Spinal cord (tissue), 10 donors: ENCODE results near the gene SLC40A1. TPM values are rescaled to one million over a fixed set of nuclear protein-coding genes. Genes with fewer than 3 reads are reported as not detected.
A peak's percentile ranks its signal among the peaks of the same experiment; 100 is the strongest.

Experiments
- DNase-seq, 6 donors: peaks; one replicate each; pipeline versions ENCODE4 v3.0.0 to v3.0.0-alpha.2; 2013 to 2015; ENCODE audit warnings: low spot score in 6 of 6, low read depth in 4 of 6
- H3K27ac ChIP-seq: one replicate; pipeline ENCODE4 v1.5.1; 2013; ENCODE audit warnings: low read depth, low read length, control low read depth
- H3K27me3 ChIP-seq: one replicate; pipeline ENCODE4 v1.6.1; 2013; ENCODE audit warnings: low read length; ENCODE audit not compliant: control insufficient read depth, insufficient read depth
- H3K36me3 ChIP-seq: one replicate; pipeline ENCODE4 v1.6.1; 2013; ENCODE audit warnings: low read length; ENCODE audit not compliant: control insufficient read depth, insufficient read depth
- H3K4me1 ChIP-seq: one replicate; pipeline ENCODE4 v1.6.1; 2013; ENCODE audit warnings: low read length; ENCODE audit not compliant: control insufficient read depth, insufficient read depth
- H3K4me3 ChIP-seq: one replicate; pipeline ENCODE4 v1.5.1; 2013; ENCODE audit warnings: low read depth, low read length, control low read depth
- H3K9me3 ChIP-seq: one replicate; pipeline ENCODE4 v1.6.1; 2013; ENCODE audit warnings: low read length; ENCODE audit not compliant: control insufficient read depth, insufficient read depth
- WGBS: methylation state at CpG from one replicate; pipeline ENCODE4 v1.1.5; 2013; ENCODE audit warnings: missing lambda C conversion rate; ENCODE audit not compliant: insufficient coverage; 5-methylcytosine and 5-hydroxymethylcytosine counted together
- polyA plus RNA-seq, 2 donors: library from polyadenylated mRNA; unstranded; fragments of 120-200 nt; gene quantifications; one replicate each; pipeline ENCODE4 v1.2.1, GENCODE V29; 2013; ENCODE audit not compliant: insufficient read length in 2 of 2
- total RNA-seq, 2 donors: library from RNA; depleted of rRNA in 1 of 2; stranded (reverse); fragments of 120-200 nt in 1 of 2; fragments of >200 nt in 1 of 2; gene quantifications; one replicate each; pipeline versions ENCODE4 v1.2.3 to v1.2.4, GENCODE V29; 2013 to 2014
- donor health status: healthy.

SLC40A1 gene
- total and polyA plus RNA-seq, 4 donors, result 25.7 to 156 (median 41.9) TPM

DNA sequence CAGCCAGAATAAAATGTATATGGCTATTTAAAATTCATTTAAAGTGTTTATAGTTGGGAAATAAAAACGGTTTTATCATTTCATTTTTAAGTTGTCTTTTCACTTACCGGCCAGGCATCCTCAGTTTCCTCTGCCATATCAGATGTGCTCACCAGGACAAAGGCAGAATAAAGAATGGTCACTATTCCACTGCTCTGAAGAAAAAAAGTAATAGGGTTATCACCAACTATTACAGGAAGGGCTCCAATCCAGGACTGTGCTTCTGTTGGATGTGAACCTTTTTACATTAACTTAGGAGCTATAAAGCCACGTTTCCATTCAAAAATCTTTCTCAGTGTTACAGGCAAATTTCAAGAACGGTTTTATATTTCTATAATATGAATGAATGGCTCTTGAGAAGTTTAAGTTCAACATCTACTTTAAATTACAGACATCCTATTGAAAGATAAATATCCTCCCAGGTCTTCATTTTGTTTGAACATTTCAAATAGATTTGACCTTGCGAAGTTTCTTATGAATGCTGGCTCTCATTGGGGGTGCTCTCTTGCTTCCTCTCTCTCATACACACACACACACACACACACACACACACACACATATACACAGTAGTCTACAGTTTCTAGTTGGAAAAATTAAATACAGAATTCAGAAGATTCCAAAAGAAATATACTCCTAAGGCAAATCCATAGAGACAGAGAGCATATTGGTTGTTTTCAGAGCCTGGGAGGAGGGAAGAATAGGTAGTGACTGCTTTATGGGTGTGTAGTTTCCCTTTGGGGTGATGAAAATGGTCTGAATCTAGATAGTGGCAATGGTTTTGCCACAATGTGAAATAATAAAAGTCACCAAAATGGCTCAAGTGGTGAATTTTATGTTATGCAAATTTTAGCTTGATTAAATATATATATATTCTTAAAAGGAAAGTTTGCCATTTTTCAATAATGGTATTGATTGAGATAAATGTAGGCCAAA, 2.9 kb upstream of the SLC40A1 start:
- Histone ChIP-seq H3K36me3 (no peaks in the 10 kb centered on the region), H3K9me3 (no peaks in the 10 kb centered on the region), H3K27me3 (peaks cover 6% of the 10 kb centered on the region), H3K4me1 (peaks cover 7% of the 10 kb centered on the region), H3K27ac (no peak overlapping the region), H3K4me3 (no peak overlapping the region)
- no CpG with 5 or more reads among the region's 5 CpGs for WGBS
- DNase-seq, result no peak

DNA sequence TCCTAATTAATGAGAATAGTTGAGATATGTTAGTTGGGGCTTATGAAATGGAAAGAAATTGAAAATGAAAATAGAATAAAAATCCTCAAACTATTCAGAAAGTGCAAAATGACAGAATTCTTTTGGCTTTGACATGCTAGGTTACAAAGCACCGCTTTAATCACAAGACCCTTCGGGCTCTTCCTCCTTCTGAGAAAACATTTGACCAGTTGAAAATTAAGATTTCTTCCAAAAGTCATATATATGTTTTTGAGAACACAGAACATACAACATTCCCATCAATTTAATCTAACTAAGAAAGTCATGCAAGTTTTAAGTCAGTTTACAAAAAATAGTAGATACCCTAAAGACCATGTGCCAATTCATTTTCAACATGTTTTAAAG, 2.2 kb upstream of the SLC40A1 start:
- H3K27me3 ChIP-seq, result peaks cover 6% of the 10 kb centered on the region
- H3K27ac ChIP-seq, result no peak overlapping the region
- no peaks in the 10 kb centered on the region for H3K36me3 ChIP-seq
- no peaks in the 10 kb centered on the region for H3K9me3 ChIP-seq
- no CpG with 5 or more reads among the region's 2 CpGs for WGBS
- H3K4me1 ChIP-seq, result peaks cover 7% of the 10 kb centered on the region
- no peak for DNase-seq
- H3K4me3 ChIP-seq, result no peak overlapping the region

DNA sequence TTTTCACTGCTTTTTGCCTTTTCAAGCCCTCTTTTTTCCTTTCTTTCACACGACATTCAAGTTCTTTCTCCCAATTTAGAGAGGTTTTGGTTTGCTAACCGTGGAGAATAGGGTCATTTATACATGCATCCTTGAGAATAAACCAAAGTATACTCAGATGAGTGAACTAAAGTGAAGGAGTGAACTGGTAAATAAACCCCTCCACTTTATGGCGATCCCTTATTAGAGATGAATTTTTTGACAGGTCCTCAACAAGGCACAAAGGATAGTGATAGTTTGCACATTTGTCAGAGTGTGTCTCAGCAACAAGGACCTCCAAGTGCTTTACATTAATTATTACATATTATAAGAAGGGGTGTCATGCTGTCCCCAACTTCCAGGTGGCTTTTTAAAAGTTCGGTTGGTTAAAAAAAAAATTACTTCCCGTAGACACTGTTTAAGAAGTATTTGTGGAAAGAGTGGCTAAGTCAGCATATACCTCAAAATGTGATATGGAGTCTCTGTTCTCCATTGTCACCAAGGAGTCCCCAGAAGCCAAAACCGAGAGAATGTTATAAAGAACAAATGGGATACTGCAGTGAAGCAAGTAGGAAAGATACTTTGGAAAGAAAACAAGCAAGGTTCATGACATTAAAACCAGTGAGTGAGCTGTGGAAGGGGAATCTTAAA, 1.7 kb upstream of the SLC40A1 start:
- H3K9me3 ChIP-seq, result no peaks in the 10 kb centered on the region
- H3K27me3 ChIP-seq, result peaks cover 6% of the 10 kb centered on the region
- no peak for DNase-seq
- H3K4me3 ChIP-seq, result no peak overlapping the region
- 40% methylated on average over 1 of the region's 6 CpGs for WGBS
- H3K27ac ChIP-seq, result no peak overlapping the region
- peaks cover 7% of the 10 kb centered on the region for H3K4me1 ChIP-seq
- H3K36me3 ChIP-seq, result no peaks in the 10 kb centered on the region

- 12% methylated on average over 10 of the region's 22 CpGs for WGBS
- DNase-seq, result peak in 2 of 6 donors; percentile 50 to 71
Observed at GRCh38 chr2:189581354-189582139, 961 bp upstream of the SLC40A1 start.

GRCh38 chr2:189580241-189580651, 340 bp downstream of the SLC40A1 start:
- H3K9me3 ChIP-seq, result no peaks in the 10 kb centered on the region
- peak overlapping the region; percentile 70 for H3K4me3 ChIP-seq
- 1% methylated on average over 11 of the region's 13 CpGs for WGBS
- no peaks in the 10 kb centered on the region for H3K36me3 ChIP-seq
- peaks cover 7% of the 10 kb centered on the region for H3K4me1 ChIP-seq
- H3K27ac ChIP-seq, result peak overlapping the region; percentile 78
- peaks cover 6% of the 10 kb centered on the region for H3K27me3 ChIP-seq
- DNase-seq, result peak in 1 of 6 donors; percentile 31

More at GRCh38 chr2:189581354-189582139, 961 bp upstream of the SLC40A1 start:
- Histone ChIP-seq H3K36me3 (no peaks in the 10 kb centered on the region), H3K27me3 (peaks cover 6% of the 10 kb centered on the region), H3K9me3 (no peaks in the 10 kb centered on the region), H3K4me1 (peaks cover 7% of the 10 kb centered on the region), H3K27ac (no peak overlapping the region), H3K4me3 (peak overlapping the region; percentile 70)

- peaks cover 7% of the 10 kb centered on the region for H3K4me1 ChIP-seq
- H3K27me3 ChIP-seq, result peaks cover 6% of the 10 kb centered on the region
- no peaks in the 10 kb centered on the region for H3K9me3 ChIP-seq
- DNase-seq, result no peak
- H3K4me3 ChIP-seq, result peak overlapping the region; percentile 70
- no CpG with 5 or more reads among the region's 11 CpGs for WGBS
- H3K36me3 ChIP-seq, result no peaks in the 10 kb centered on the region
- no peak overlapping the region for H3K27ac ChIP-seq
Observed at GRCh38 chr2:189579585-189580186, 900 bp downstream of the SLC40A1 start.

GRCh38 chr2:189578272-189578950, 2.2 kb downstream of the SLC40A1 start:
- Histone ChIP-seq H3K27ac (no peak overlapping the region), H3K36me3 (no peaks in the 10 kb centered on the region), H3K27me3 (peaks cover 6% of the 10 kb centered on the region), H3K9me3 (no peaks in the 10 kb centered on the region), H3K4me3 (no peak overlapping the region), H3K4me1 (peaks cover 7% of the 10 kb centered on the region)
- WGBS, result 86% methylated on average over 1 of the region's 1 CpG
- DNase-seq, result no peak

GRCh38 chr2:189577121-189577520, 3.5 kb downstream of the SLC40A1 start:
- Histone ChIP-seq H3K27ac (no peak overlapping the region), H3K4me1 (peaks cover 7% of the 10 kb centered on the region), H3K36me3 (no peaks in the 10 kb centered on the region), H3K4me3 (no peak overlapping the region), H3K9me3 (no peaks in the 10 kb centered on the region), H3K27me3 (peaks cover 6% of the 10 kb centered on the region)
- DNase-seq, result no peak
- 86% methylated on average over 3 of the region's 5 CpGs for WGBS
